HG03432 (cell line): Measurements from ENCODE around the gene C10orf120.

Experiments
- ATAC-seq: cut with Tn5 transposase; IDR thresholded peaks from one replicate; pipeline ENCODE4 v1.9.1; 2021; ENCODE audit warnings: mild to moderate bottlenecking, moderate library complexity; ENCODE audit not compliant: unreplicated experiment

C10orf120 gene

GRCh38 chr10:122703483-122704448 is 4.1 kb upstream of the C10orf120 start:
- no peak for ATAC-seq

- no peak for ATAC-seq
Measured at GRCh38 chr10:122702275-122702674, 2.6 kb upstream of the C10orf120 start.

GRCh38 chr10:122701652-122702051 is 2.0 kb upstream of the C10orf120 start:
- ATAC-seq, result no peak

GRCh38 chr10:122696687-122697086 is 3.0 kb downstream of the C10orf120 start:
- ATAC-seq, result no peak

GRCh38 chr10:122692744-122693143 is 6.9 kb downstream of the C10orf120 start:
- no peak for ATAC-seq

- no peak for ATAC-seq
Measured at GRCh38 chr10:122689146-122689820, 10.4 kb downstream of the C10orf120 start.

- no peak for ATAC-seq
Measured at GRCh38 chr10:122688293-122688989, 11.2 kb downstream of the C10orf120 start.

- ATAC-seq, result no peak
Measured at GRCh38 chr10:122682522-122682921, 17.1 kb downstream of the C10orf120 start.

GRCh38 chr10:122678266-122678665 is 21.4 kb downstream of the C10orf120 start:
- ATAC-seq, result no peak

GRCh38 chr10:122675278-122675677 is 24.4 kb downstream of the C10orf120 start:
- ATAC-seq, result no peak

- ATAC-seq, result no peak
Measured at GRCh38 chr10:122674781-122675180, 24.9 kb downstream of the C10orf120 start.

- no peak for ATAC-seq
Measured at GRCh38 chr10:122673731-122674130, 25.9 kb downstream of the C10orf120 start.

- ATAC-seq, result no peak
Measured at GRCh38 chr10:122673269-122673668, 26.4 kb downstream of the C10orf120 start.

- no peak for ATAC-seq
Measured at GRCh38 chr10:122672655-122673054, 27.0 kb downstream of the C10orf120 start.

- no peak for ATAC-seq
Measured at GRCh38 chr10:122671355-122671754, 28.3 kb downstream of the C10orf120 start.

- ATAC-seq, result no peak
Measured at GRCh38 chr10:122669842-122670241, 29.8 kb downstream of the C10orf120 start.

GRCh38 chr10:122669045-122669444 is 30.6 kb downstream of the C10orf120 start:
- ATAC-seq, result no peak

GRCh38 chr10:122665946-122666345 is 33.7 kb downstream of the C10orf120 start:
- no peak for ATAC-seq

GRCh38 chr10:122665329-122665860 is 34.3 kb downstream of the C10orf120 start:
- no peak for ATAC-seq

- no peak for ATAC-seq
Measured at GRCh38 chr10:122664501-122664900, 35.1 kb downstream of the C10orf120 start.

- no peak for ATAC-seq
Measured at GRCh38 chr10:122663516-122664130, 36.0 kb downstream of the C10orf120 start.
